SKM-1 (cell line): ENCODE measurements around the gene SERTAD2.

Experiments used
- DNase-seq: peaks from one replicate; lab custom pipeline; 2025; ENCODE audit not compliant: unreplicated experiment; lab: John Stamatoyannopoulos, UW

The SERTAD2 gene

GRCh38 chr2:64677530-64677929 is 23.8 kb upstream of the SERTAD2 start:
- no peak for DNase-seq

GRCh38 chr2:64675860-64676259 is 22.1 kb upstream of the SERTAD2 start:
- no peak for DNase-seq

- no peak for DNase-seq
These were observed 19.0 kb upstream of the SERTAD2 start for GRCh38 chr2:64672708-64673107.

- no peak for DNase-seq
These were observed 16.3 kb upstream of the SERTAD2 start for GRCh38 chr2:64670047-64670446.

GRCh38 chr2:64669288-64669687 is 15.6 kb upstream of the SERTAD2 start:
- DNase-seq = no peak

GRCh38 chr2:64668542-64668941 is 14.8 kb upstream of the SERTAD2 start:
- no peak for DNase-seq

GRCh38 chr2:64667535-64667934 is 13.8 kb upstream of the SERTAD2 start:
- no peak for DNase-seq

- no peak for DNase-seq
These were observed 13.2 kb upstream of the SERTAD2 start for GRCh38 chr2:64666810-64667438.

- no peak for DNase-seq
These were observed 12.0 kb upstream of the SERTAD2 start for GRCh38 chr2:64665709-64666108.

GRCh38 chr2:64663402-64663801 is 9.7 kb upstream of the SERTAD2 start:
- no peak for DNase-seq

- DNase-seq = peak; percentile 46
These were observed 8.0 kb upstream of the SERTAD2 start for GRCh38 chr2:64661741-64662169.

GRCh38 chr2:64659252-64659651 is 5.5 kb upstream of the SERTAD2 start:
- no peak for DNase-seq

GRCh38 chr2:64658269-64658668 is 4.6 kb upstream of the SERTAD2 start:
- no peak for DNase-seq

- DNase-seq = peak; percentile 69
These were observed 3.7 kb upstream of the SERTAD2 start for GRCh38 chr2:64657411-64657810.

GRCh38 chr2:64656379-64656778 is 2.7 kb upstream of the SERTAD2 start:
- no peak for DNase-seq

- peak; percentile 30 for DNase-seq
These were observed 2.2 kb upstream of the SERTAD2 start for GRCh38 chr2:64655873-64656272.

- DNase-seq = peak; percentile 13
These were observed 1.4 kb upstream of the SERTAD2 start for GRCh38 chr2:64655018-64655664.

GRCh38 chr2:64654063-64654811 is 524 bp upstream of the SERTAD2 start:
- peak; percentile 54 for DNase-seq

GRCh38 chr2:64652231-64653108 is 1.2 kb downstream of the SERTAD2 start:
- no peak for DNase-seq

- DNase-seq = no peak
These were observed 2.1 kb downstream of the SERTAD2 start for GRCh38 chr2:64651590-64651989.

- no peak for DNase-seq
These were observed 2.9 kb downstream of the SERTAD2 start for GRCh38 chr2:64650722-64651338.
